DMS79 treated with DMSO at 0.1 percent for 48 hours (cell line): ENCODE results near the gene SPATA33.
"Not testable (repeated sequence)": the region's sequence is repeated elsewhere in the genome, so short reads cannot be mapped to it uniquely, and the experiment has no call there.

Experiments
- DNase-seq: peaks from one replicate; lab custom pipeline; 2025; lab: John Stamatoyannopoulos, UW

Gene SPATA33

DNA sequence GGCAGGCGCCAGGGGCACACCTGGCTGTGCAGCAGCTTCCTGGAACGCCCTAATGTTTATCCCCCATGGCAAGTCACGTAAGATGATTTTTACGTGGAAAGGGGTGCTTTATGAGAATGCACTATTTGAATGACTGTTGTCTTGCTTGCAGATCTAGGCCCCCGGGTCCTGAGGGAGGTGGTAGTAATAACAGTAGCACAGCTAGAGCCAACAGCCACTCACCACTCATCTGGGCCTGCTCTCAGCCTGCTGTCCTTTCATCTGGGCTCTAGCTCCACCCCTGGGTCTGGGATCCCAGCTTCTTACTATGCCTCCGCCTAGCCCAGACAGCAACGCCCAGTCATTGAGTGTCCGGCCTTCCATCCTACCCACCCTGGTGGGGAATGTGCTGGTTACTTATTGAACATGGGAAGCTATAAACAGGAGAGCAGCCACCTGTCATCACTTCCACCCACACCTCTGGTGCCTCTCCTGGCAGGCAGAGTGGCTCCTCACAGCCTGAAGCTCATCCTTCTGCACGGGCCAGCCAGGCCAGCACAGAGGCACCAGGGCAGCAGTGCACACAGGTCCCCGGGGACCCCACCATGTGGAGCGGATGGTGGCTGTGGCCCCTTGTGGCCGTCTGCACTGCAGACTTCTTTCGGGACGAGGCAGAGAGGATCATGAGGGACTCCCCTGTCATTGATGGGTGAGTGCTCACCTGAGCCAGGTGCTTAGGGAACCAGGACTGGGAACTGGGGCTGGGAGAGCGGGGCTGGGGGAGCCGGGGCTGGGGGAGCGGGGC, 27.6 kb upstream of the SPATA33 start:
- DNase-seq: no peak

DNA sequence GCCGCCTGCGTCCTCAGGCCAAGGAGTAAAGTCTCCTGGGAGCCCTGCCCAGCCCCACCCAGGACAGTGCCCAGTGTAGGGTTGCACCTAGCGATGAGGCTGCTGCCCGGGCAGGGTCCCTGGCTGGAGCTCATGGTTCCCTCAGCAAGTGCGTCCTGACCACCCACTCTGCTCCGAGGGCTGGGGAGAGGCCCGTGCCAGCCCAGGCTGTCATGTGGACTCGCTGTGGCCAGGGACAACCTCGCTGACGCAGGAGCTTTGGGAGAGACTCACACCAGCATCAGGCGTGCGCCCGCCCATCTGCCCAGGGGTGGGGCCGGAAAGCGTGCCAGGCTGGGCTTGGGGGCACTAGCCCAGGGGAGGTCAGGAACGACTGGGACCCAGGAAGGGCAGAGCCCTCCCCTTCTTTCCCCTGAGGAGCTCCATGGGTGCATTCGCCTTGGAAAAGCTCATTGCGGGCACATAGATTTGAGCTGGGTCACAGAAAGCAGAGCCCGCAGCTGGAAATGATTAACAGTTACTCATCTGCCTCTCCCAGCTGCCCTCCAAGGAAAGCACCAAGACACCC, 24.5 kb upstream of the SPATA33 start:
- DNase-seq: no peak

DNA sequence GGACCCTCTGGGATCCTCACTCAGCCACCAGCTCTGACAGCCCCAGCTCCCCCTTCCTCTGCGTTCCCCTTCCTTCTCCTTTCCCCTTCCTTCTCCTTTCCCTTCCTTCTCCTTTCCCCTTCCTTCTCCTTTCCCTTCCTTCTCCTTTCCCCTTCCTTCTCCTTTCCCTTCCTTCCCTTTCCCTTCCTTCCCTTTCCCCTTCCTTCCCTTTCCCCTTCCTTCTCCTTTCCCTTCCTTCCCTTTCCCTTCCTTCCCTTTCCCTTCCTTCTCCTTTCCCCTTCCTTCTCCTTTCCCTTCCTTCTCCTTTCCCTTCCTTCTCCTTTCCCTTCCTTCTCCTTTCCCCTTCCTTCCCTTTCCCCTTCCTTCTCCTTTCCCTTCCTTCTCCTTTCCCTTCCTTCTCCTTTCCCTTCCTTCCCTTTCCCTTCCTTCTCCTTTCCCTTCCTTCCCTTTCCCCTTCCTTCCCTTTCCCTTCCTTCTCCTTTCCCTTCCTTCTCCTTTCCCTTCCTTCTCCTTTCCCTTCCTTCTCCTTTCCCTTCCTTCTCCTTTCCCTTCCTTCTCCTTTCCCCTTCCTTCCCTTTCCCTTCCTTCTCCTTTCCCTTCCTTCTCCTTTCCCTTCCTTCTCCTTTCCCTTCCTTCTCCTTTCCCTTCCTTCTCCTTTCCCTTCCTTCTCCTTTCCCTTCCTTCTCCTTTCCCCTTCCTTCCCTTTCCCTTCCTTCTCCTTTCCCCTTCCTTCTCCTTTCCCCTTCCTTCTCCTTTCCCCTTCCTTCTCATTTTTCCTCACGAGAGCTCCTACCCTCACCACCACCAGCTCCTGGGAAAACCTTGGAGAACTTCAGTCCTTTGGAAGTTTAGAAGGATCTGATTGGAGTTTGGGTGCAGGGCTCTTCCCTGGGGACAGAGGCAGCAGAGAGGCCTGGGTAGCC, 22.9 kb upstream of the SPATA33 start:
- not testable (repeated sequence) for DNase-seq

GRCh38 chr16:89636663-89637062, 21.0 kb upstream of the SPATA33 start:
- DNase-seq: no peak

GRCh38 chr16:89637379-89637778, 20.3 kb upstream of the SPATA33 start:
- DNase-seq: no peak

GRCh38 chr16:89638455-89638854, 19.2 kb upstream of the SPATA33 start:
- no peak for DNase-seq

GRCh38 chr16:89639385-89639784, 18.3 kb upstream of the SPATA33 start:
- DNase-seq: no peak

GRCh38 chr16:89641458-89642119, 16.0 kb upstream of the SPATA33 start:
- DNase-seq: no peak

GRCh38 chr16:89642574-89642973, 15.1 kb upstream of the SPATA33 start:
- DNase-seq: no peak

DNA sequence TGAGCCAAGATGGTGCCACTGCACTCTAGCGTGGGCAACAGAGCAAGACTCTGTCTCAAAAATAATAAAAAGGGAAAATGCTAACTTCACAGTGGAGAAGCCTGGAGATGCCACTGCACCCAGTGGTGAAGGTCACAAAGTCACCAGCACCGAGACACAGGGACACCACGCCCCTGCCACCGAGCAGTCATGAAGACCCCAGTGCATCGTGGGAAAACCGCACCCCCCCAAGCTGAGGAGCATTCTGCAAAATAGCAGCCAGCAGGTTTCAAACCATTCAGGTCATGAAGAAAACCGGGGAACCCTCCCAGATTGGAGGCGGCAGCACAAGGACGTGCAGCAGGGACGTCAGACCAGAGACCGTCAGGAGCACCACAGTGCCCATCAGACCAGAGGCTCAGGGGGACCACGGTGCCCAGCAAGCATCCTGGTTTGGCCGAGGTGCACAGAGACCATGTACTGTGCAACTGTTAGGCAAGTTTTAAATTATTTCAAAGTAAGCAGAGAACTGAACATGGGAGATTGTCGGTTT, 13.8 kb upstream of the SPATA33 start:
- no peak for DNase-seq

GRCh38 chr16:89645122-89645521, 12.5 kb upstream of the SPATA33 start:
- no peak for DNase-seq

DNA sequence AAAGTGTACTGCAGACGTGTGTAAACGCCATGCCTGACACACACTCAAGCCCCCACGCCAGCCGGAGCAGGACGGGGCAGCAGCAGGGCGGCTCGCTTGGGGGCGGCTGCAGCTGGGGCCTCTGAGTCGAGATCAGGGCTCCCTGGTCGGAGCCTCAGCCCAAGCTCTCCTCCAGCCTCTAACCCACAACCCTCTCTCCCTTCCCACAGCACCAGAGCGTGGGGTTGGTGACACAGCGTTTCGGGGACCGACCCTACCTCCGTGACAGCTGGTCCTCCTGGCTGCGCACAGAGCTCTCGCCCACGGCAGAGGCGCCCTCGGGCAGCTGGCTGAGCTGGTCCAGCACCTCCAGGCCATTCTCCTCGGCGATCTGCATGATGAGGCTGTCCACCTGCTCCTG, 11.4 kb upstream of the SPATA33 start:
- DNase-seq: no peak

DNA sequence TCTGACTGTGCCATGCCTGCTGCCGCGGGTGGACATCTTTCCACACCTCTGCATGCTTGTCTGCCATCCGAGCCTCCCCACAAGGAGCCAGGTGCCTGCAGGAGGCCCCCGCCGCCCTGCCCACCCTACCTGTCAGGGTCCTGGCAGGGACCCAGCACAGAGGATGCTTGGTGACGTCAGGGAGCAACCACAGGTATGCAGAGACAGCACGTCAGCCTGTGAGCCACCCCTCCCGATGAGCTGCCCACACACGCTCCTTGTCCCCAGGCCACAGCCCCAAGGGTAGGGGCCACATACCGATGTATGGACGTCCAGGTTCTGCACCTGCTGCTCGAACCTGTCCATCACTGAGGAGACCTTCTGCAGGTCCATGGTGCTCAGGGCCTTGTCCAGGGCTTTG, 10.7 kb upstream of the SPATA33 start:
- no peak for DNase-seq

- no peak for DNase-seq
These were observed 6.1 kb upstream of the SPATA33 start for GRCh38 chr16:89651584-89651983.

DNA sequence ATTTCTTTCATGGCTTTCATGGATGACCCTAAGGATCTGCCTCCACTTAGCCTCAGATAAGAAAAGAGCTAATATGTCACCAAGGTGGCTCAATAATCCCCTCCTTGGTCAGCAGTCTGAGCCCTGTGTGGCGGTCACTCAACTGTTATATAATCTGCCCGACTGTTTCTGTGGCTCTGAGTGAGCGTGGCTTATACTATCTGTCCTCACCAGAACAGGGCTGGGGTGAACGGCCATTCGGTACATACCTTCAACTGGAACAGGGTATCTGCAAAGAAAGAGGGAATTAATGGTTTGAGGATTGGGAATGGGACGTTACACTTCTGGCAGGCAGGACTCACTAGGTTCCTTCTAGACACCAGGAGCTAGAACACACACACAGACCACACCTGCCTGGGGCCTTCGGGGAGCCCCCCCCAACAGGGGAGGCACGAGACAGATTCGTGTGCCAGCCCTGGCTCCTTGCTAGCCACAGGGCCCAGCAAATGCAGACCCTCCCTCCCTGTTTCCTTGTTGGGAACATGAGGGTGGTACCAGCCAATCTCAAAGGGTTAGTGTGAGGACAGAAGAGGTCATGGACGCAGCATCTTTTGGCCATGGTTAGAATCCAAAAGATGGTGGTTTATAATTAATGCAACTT, 3.9 kb upstream of the SPATA33 start:
- no peak for DNase-seq

GRCh38 chr16:89655062-89655643, 2.5 kb upstream of the SPATA33 start:
- no peak for DNase-seq

GRCh38 chr16:89656435-89657121, 1.1 kb upstream of the SPATA33 start:
- DNase-seq: no peak

DNA sequence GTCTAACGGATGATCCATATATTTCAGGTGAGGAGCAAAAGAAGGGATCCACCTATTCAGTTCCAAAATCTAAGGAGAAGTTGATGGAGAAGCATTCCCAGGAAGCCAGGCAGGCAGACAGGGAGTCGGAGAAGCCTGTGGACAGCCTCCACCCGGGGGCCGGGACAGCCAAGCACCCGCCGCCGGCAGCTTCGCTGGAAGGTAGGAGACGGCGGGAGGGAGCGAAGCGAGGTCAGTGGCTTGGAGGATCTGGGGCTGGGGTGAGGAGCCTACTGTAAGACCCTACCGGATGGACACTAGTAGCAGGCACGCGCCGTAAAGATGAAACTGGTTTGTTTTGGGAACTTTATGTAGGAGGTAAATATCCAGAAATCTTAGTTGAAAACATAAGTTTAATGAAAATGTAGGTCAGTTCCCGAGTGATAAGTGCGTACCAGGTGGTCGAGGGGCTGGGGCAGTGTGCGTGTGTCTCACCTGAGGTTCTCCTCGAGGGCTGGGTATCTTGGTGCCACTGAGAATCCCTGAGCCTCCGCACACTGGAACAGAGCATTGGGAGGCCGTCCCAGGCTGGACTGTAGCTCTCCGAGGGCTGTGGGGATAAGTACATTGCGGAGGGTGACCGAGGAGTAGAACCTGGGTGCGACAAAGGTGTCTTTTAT, 714 bp downstream of the SPATA33 start:
- peak; percentile 14 for DNase-seq

- no peak for DNase-seq
These were observed 2.5 kb downstream of the SPATA33 start for GRCh38 chr16:89660146-89660545.

DNA sequence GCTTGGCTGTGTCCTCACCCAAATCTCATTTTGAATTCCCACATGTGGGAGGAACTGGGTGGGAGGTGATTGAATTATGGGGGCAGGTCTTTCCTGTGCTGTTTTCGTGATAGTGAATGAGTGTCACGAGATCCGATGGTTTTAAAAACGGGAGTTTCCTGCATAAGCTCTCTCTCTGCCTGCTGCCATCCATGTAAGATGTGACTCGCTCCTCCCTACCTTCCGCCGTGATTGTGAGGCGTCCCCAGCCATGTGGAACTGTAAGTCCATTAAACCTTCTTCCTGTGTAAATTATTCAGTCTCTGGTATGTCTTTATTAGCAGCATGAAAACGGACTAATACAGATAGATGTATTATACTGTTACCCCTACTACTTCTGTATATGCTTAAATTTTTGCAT, 3.6 kb downstream of the SPATA33 start:
- DNase-seq: no peak
